SU-DHL-6 (cell line): ENCODE data around the gene SYK.

Experiments used
- H2AFZ ChIP-seq: fragments of 200-600 bp; sonication (generic); 2 replicates; pipeline ENCODE4 v1.6.1; 2014; ENCODE audit warnings: low read depth, mild to moderate bottlenecking, moderate library complexity, mixed read lengths, antibody characterized with exemption, low read length; ENCODE audit not compliant: severe bottlenecking
- H3F3A ChIP-seq: fragments of 200-600 bp; shearing (Covaris generic); 2 replicates; pipeline ENCODE4 v1.6.0; 2016; ENCODE audit warnings: antibody characterized with exemption, mild to moderate bottlenecking; ENCODE audit not compliant: insufficient read depth
- H3K27ac ChIP-seq: fragments of 200-600 bp; sonication (generic); 2 replicates; pipeline ENCODE4 v1.5.1; 2016; ENCODE audit warnings: low read depth, mild to moderate bottlenecking, low read length, moderate library complexity, mixed read lengths
- H3K27me3 ChIP-seq: fragments of 200-600 bp; sonication (generic), shearing (Covaris generic); 2 replicates; pipeline ENCODE4 v1.6.0; 2014; ENCODE audit warnings: mild to moderate bottlenecking, low read length
- H3K36me3 ChIP-seq: fragments of 200-600 bp; sonication (generic); 2 replicates; pipeline ENCODE4 v1.6.1; 2014; ENCODE audit warnings: mild to moderate bottlenecking, low read length, mixed read lengths
- H3K4me2 ChIP-seq: fragments of 300-600, 200-600 bp; shearing (Covaris generic), sonication (generic); 2 replicates; pipeline ENCODE4 v1.6.0; 2014; ENCODE audit warnings: low read length, low read depth, mild to moderate bottlenecking; ENCODE audit not compliant: poor library complexity, severe bottlenecking
- H3K4me3 ChIP-seq: fragments of 200-600 bp; sonication (generic); 2 replicates; pipeline ENCODE4 v1.5.1; 2014; ENCODE audit warnings: antibody characterized with exemption, low read length, mild to moderate bottlenecking, mixed read lengths; ENCODE audit not compliant: insufficient read depth, poor library complexity, severe bottlenecking
- H3K79me2 ChIP-seq: fragments of 200-600 bp; sonication (generic); 2 replicates; pipeline ENCODE4 v1.6.1; 2014; ENCODE audit warnings: mild to moderate bottlenecking, low read length, moderate library complexity; ENCODE audit not compliant: insufficient read depth
- H3K9ac ChIP-seq: fragments of 200-600 bp; sonication (generic); 2 replicates; pipeline ENCODE4 v1.7.0; 2014; ENCODE audit warnings: mild to moderate bottlenecking, low read length
- H3K9me2 ChIP-seq: fragments of 200-600 bp; sonication (generic); replicated peaks from 2 replicates; pipeline ENCODE4 v1.6.1; 2014; ENCODE audit warnings: low read length; ENCODE audit not compliant: insufficient read depth
- H3K9me3 ChIP-seq: fragments of 200-600 bp; sonication (generic); 2 replicates; pipeline ENCODE4 v1.6.1; 2014; ENCODE audit warnings: low read length, mixed read lengths; ENCODE audit not compliant: insufficient read depth
- H4K20me1 ChIP-seq: fragments of 200-600 bp; sonication (generic); 2 replicates; pipeline ENCODE4 v1.6.1; 2014; ENCODE audit warnings: low read depth, mild to moderate bottlenecking, antibody characterized with exemption, low read length, moderate library complexity, mixed read lengths
- EZH2phosphoT487 ChIP-seq: fragments of 200-600 bp; sonication (generic), shearing (Covaris generic); conservative IDR thresholded peaks from 2 replicates; pipeline ENCODE4 v1.6.1; 2018; ENCODE audit warnings: mild to moderate bottlenecking, antibody characterized with exemption, low read length, moderate library complexity, mixed read lengths
- TF ChIP-seq, protein P1 (sequence below): fragments of 200-600 bp; sonication (generic); IDR thresholded peaks from one replicate; pipeline ENCODE4 v1.5.1; 2017; ENCODE audit warnings: antibody characterized with exemption, mild to moderate bottlenecking, low read length, moderate library complexity; ENCODE audit not compliant: insufficient read depth, poor library complexity, severe bottlenecking

SYK gene

DNA sequence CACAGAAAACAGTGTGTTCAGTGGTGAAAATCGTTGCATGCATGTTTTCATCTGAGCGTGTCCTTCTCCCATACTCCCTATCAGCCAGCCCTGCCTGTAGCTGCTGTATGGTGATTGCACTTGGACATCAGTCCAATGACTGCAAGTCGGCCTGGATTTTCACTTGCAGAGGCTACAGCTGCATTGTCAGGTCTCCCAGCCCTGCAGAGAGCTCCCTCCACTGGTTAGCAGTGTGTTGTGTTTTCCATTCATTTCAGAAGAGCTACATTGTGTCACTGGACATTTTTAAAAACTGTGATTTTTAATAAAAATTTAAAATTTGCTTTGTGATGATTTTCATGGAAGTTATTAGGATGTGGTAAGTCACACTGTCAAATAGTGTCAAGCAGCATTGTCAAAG, 96.6 kb downstream of the SYK start:
- no peak overlapping the region for H3K4me2 ChIP-seq
- no peak overlapping the region for H3K4me3 ChIP-seq
- H4K20me1 ChIP-seq: no peaks in the 10 kb centered on the region
- no peak overlapping the region for H3K9ac ChIP-seq
- no peaks in the 10 kb centered on the region for H3K79me2 ChIP-seq
- no peaks in the 10 kb centered on the region for H3K36me3 ChIP-seq
- H3K9me3 ChIP-seq: no peaks in the 10 kb centered on the region
- H3K9me2 ChIP-seq: no peaks in the 10 kb centered on the region
- no peak overlapping the region for H2AFZ ChIP-seq
- H3F3A ChIP-seq: no peaks in the 10 kb centered on the region
- TF ChIP-seq EZH2phosphoT487: no peak
- TF ChIP-seq, protein P1, sequence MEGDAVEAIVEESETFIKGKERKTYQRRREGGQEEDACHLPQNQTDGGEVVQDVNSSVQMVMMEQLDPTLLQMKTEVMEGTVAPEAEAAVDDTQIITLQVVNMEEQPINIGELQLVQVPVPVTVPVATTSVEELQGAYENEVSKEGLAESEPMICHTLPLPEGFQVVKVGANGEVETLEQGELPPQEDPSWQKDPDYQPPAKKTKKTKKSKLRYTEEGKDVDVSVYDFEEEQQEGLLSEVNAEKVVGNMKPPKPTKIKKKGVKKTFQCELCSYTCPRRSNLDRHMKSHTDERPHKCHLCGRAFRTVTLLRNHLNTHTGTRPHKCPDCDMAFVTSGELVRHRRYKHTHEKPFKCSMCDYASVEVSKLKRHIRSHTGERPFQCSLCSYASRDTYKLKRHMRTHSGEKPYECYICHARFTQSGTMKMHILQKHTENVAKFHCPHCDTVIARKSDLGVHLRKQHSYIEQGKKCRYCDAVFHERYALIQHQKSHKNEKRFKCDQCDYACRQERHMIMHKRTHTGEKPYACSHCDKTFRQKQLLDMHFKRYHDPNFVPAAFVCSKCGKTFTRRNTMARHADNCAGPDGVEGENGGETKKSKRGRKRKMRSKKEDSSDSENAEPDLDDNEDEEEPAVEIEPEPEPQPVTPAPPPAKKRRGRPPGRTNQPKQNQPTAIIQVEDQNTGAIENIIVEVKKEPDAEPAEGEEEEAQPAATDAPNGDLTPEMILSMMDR: no peak
- H3K27ac ChIP-seq: no peak overlapping the region
- H3K27me3 ChIP-seq: no peaks in the 10 kb centered on the region

DNA sequence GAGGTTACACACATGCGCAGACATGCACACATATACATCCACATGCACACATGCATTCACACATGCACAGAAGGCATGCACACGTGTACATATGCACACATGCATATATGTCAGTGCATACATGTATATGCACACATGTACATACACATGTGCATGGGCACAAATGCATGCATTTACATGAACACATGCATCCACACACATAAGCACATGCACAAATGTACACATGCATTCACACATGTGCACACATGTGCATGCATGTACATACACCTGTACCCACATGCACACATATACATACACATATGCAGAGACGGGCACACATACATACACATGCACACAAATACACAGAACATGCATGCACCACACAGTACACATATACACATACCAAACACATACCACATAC, 97.7 kb downstream of the SYK start:
- Histone ChIP-seq H3F3A (no peaks in the 10 kb centered on the region), H3K36me3 (no peaks in the 10 kb centered on the region)

DNA sequence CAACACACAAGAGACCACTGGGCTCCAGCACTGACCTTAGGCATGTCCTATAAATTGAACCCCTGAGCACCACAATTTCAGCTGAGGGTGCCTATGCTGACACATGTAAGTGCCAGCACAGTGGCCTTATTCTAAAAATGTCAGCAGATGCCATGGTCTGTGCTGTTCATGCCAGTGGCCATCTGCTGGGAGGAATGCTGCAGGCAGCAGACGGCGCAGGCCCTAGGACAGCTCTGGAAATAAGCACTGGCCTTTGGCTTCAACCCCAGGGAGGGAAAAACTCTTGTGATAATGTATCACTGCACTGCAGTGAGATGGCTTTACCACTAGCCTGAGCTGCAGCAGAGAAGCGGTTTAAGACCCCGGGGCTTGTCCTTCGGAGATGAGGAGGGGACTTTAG, 98.5 kb downstream of the SYK start:
- no peaks in the 10 kb centered on the region for H4K20me1 ChIP-seq
- H3K27me3 ChIP-seq: no peaks in the 10 kb centered on the region
- H3K79me2 ChIP-seq: no peaks in the 10 kb centered on the region
- no peak overlapping the region for H3K27ac ChIP-seq
- H3K9ac ChIP-seq: no peak overlapping the region
- no peak overlapping the region for H3K4me2 ChIP-seq
- H3K4me3 ChIP-seq: no peak overlapping the region
- H3K9me3 ChIP-seq: no peaks in the 10 kb centered on the region
- no peak overlapping the region for H2AFZ ChIP-seq
- no peaks in the 10 kb centered on the region for H3F3A ChIP-seq
- H3K9me2 ChIP-seq: no peaks in the 10 kb centered on the region
- no peak for TF ChIP-seq EZH2phosphoT487
- no peaks in the 10 kb centered on the region for H3K36me3 ChIP-seq

More for the DNA sequence above, 97.7 kb downstream of the SYK start:
- H4K20me1 ChIP-seq: no peaks in the 10 kb centered on the region
- H3K27me3 ChIP-seq: no peaks in the 10 kb centered on the region
- H3K9ac ChIP-seq: no peak overlapping the region
- no peak for TF ChIP-seq EZH2phosphoT487
- TF ChIP-seq, protein P1: no peak
- no peak overlapping the region for H3K27ac ChIP-seq
- H3K4me3 ChIP-seq: no peak overlapping the region
- H3K79me2 ChIP-seq: no peaks in the 10 kb centered on the region
- no peaks in the 10 kb centered on the region for H3K9me2 ChIP-seq
- H3K9me3 ChIP-seq: no peaks in the 10 kb centered on the region
- no peak overlapping the region for H2AFZ ChIP-seq
- H3K4me2 ChIP-seq: no peak overlapping the region

DNA sequence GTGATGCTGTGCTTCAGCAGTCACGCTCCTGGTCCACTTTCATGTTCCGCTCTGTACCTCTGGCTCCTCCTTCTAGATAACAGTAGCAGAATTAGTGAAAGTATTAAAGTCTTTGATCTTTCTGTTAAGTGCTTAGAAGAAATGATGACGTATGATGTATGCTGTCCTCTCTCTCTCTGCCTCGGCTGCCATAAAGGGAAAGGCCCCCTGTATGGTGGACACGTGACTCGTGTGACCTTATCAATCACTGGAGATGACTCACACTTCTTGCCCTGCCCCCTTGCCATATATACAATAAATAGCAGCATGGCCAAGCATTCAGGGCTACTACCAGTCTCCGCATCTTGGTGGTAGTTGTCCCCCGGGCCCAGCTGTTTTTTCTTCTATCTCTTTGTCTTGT, 100.3 kb downstream of the SYK start:
- no peaks in the 10 kb centered on the region for H3K36me3 ChIP-seq
- no peaks in the 10 kb centered on the region for H3F3A ChIP-seq

More for the DNA sequence above, 100.3 kb downstream of the SYK start:
- Histone ChIP-seq H3K27ac (no peak overlapping the region), H4K20me1 (no peaks in the 10 kb centered on the region), H3K9me2 (no peaks in the 10 kb centered on the region), H3K4me3 (no peak overlapping the region), H3K79me2 (no peaks in the 10 kb centered on the region), H3K9ac (no peak overlapping the region), H3K4me2 (no peak overlapping the region), H3K27me3 (no peaks in the 10 kb centered on the region), H2AFZ (no peak overlapping the region), H3K9me3 (no peaks in the 10 kb centered on the region)
- no peak for TF ChIP-seq EZH2phosphoT487
- TF ChIP-seq, protein P1: no peak
